Activated T-cell treated with anti-CD3 and anti-CD28 coated beads for 48 hours (primary cell): ENCODE data around the gene SAP30BP.
A peak's percentile ranks its signal among the peaks of the same experiment; 100 is the strongest.

ENCODE experiments used
- DNase-seq: peaks from one replicate; pipeline ENCODE4 v3.0.0-alpha.2; 2020; ENCODE audit warnings: low read depth

Gene SAP30BP

GRCh38 chr17:75685499-75685898 is 18.4 kb downstream of the SAP30BP start:
- no peak for DNase-seq

- peak; percentile 6 for DNase-seq
Measured at GRCh38 chr17:75688209-75688825, 21.2 kb downstream of the SAP30BP start.

DNA sequence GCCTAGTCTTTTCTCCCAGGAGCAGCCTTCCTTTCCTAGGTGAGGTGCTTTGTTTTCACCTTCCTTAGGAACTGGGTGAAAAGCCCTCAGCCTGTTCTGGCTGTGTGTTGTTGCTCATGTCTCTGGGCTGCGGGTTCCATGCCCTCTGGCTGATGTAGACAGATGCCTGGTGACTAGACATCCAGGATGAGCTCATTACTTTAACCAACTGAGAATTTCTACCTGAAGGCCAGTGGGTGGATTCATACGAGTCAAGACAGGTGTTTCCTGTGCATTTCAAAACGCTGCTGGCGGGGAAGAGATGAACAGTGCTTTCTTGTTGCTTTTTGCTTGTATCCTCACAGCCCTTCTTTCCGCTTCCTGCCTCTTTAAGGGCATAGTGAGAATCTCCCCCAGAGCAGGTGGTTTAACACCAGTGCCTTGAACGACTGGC is 22.3 kb downstream of the SAP30BP start:
- DNase-seq: peak; percentile 19

DNA sequence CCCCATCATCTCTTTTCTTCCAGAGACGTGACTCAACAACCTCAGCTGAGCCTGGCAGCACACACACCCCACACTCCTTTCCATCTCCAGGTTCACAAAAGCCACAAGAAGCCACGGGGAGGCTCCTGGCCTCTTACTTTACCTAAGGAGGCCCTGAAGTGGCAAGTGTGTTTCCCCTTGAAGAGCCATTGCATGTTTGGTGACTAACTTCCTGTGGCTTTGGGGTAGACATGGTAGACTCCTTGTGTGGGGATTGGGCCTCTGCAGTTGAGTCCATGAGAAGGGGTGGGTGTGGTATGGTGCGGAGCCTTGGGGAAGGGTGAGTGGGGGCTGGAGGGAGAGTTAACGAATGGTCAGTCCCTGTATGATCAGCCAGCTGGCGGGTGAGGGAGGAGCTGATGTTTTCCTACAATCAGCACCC is 24.2 kb downstream of the SAP30BP start:
- peak; percentile 40 for DNase-seq

GRCh38 chr17:75691801-75692626 is 24.9 kb downstream of the SAP30BP start:
- DNase-seq: no peak

DNA sequence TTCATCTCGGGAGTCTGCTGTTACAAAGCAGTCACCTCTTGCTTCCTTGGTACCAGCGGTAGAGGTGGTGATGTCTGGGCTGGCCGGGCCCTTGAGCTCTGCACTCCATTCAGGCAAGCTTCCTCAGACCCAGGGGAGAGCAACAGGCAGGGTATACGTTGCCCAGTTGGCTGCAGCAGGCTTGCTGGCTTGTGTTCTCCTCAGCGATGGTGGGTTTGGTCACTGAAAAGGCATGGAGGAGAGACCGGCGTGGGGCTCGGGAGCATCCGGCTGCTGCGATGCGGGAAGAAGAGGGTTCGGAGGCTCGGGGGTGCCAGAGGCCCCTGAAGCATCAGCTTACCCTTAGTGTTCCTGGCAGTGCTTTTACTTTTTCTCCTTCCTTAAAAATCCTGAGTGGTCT is 25.8 kb downstream of the SAP30BP start:
- DNase-seq: no peak

GRCh38 chr17:75693500-75694481 is 26.7 kb downstream of the SAP30BP start:
- no peak for DNase-seq

GRCh38 chr17:75694536-75694935 is 27.4 kb downstream of the SAP30BP start:
- no peak for DNase-seq

GRCh38 chr17:75695141-75695829 is 28.1 kb downstream of the SAP30BP start:
- DNase-seq: no peak

GRCh38 chr17:75695830-75696271 is 28.7 kb downstream of the SAP30BP start:
- no peak for DNase-seq

DNA sequence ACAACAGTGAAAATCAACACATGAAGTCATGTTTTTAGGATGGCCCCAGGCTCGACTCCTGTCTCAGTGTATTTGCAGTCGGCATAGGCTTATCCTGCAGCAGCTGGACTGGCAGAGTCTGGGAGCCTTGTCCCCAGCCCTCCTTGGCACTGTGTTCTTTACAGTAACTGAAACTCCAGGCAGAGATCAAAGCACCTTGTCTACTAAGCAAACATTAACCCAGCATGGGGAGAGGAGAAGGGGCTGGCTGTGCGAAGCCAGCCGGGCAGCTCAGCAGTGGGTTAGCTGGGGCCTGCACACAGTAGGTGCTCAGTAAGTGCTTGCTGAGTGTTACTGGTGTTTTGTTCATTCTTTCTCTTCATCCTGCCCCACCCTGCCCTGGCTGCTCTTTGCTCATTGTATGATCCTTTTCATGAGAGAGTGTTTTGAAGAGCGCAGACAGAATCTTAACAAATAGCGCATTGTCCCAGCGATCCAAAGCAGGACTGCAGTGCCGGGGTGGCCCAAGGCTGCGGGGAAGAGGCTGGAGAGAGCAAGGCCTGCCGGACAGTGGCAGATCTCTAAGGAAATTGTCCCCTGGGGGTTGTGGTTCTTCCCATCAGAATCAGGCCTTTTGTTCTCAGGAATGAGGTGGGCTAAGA is 30.6 kb downstream of the SAP30BP start:
- DNase-seq: no peak

DNA sequence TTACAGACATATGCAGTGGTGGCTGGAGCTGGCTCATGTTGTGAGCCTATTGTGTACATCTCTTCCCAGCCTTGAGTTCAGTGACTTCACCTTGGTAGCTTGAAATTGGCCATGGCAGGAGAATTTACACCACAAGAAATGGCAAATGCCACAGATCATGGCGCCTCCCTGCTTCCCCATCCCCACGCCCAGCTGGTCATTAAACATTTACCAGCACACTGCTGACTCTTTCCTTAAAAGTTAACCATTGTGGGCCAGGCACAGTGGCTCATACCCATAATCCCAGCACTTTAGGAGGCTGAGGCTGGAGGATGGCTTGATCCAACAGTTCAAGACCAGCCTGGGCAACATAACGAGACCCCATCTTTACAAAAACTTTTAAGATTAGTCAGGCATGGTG is 31.5 kb downstream of the SAP30BP start:
- DNase-seq: no peak

DNA sequence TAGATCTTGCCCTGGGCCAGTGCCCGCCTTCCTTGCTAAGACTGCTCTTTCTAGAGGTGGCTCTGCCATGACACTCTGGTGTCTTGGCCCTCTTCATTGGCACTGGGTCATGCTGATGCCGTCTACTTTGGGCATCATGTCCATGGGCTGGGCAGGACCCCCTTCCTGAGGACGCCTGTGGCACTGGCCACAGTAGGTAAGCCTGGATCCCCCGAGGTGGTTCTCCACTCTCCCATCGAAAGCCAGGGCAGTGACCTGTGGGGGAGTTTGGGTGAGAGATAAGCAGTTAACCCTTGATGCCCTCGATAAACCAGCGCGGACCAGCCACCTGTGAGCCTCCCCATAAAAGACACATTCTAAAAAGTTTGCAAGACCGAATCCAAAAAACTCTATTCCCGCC is 34.1 kb downstream of the SAP30BP start:
- no peak for DNase-seq

DNA sequence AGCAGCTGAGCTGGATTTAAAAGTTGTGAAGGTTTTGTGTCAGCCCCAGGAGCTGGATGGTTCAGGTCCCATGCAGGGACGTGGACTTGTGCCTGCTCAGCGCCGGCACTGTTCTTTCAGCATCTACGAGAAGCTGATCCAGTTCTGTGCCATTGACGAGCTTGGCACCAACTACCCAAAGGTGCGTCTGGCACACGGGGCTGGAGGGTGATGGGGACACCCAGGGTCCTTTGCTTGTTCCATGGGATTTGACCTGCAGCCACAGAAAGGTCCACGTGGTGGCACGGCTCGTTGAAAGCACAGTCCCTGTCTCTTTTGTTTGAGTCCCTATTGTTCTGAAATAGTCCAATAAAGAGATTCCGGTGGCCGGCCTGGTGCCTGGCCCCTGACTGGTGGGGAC is 36.1 kb downstream of the SAP30BP start:
- DNase-seq: no peak

- DNase-seq: no peak
Measured at GRCh38 chr17:75703591-75703990, 36.5 kb downstream of the SAP30BP start.

- no peak for DNase-seq
Measured at GRCh38 chr17:75704963-75705875, 38.1 kb downstream of the SAP30BP start.

DNA sequence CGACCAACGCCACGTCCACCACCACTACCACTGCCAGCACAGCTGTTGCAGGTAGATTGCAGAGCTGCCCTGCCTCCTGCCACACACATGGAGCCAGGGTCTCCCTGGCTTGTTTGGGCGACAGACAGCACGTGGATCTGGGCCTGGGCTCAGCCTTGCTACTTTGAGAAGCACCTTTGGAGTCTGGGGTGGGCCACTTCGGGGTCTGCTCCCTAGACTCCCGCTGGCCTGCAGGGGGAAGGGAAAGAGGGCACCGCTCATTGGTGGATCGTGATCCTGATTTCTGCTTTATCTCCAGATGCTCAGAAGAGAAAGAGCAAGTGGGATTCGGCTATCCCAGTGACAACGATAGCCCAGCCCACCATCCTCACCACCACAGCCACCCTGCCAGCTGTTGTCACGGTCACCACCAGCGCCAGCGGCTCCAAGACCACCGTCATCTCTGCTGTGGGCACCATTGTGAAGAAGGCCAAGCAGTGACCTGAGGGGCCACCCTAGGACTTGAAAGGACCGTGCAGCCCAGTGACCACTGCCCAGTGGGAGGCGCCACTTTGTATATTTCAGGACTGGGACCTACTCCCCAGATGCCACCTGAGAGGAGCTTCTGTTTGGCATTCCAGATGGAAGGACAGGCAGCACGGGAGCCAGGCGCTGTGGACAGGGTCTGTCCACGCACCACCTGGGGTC is 39.0 kb downstream of the SAP30BP start:
- DNase-seq: no peak

- no peak for DNase-seq
Measured at GRCh38 chr17:75707079-75707571, 40.0 kb downstream of the SAP30BP start.

DNA sequence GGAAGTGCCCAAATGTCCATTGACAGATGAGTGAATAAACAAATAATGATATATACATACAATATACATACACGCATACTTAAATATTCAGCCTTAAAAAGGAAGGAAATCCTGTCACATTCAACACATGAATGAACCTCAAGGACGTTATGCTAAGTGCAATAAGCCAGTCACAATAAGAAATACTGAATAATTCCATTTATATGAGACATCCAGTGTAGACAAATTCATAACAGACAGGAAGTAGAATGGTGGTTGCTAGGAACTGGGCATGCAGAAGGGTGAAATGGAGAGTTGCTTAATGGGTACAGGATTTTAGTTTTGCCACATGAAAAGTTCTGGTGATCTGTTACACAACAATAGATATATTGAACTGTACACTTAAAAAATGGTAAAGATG is 45.3 kb downstream of the SAP30BP start:
- DNase-seq: no peak
